ENCODE results near the gene P4HA3. TPM values are rescaled to one million over a fixed set of nuclear protein-coding genes. Genes with fewer than 3 reads are reported as not detected.

P4HA3 gene
- total RNA-seq, 8 experiments from 2014 or later, result 0.25 to 3.5 (median 0.78) TPM

DNA sequence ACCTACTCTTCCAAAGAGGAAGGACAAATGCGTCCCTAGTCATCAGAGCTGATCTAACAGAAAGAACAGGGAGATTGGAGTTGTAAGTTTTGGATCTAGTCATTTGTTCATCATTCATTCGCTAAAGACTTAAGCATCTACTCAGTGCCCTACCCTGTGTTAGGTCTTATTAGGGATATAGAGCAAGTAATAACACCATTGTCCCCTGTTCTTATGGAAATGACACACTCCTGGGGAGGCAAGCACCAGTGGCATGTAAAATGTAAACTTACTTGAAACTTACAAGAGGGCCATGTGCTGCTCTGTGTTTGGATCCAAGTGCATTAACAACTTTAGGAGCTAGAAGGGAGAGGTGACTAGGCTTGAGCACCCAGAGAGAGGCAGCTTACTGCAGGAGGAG, 61.9 kb downstream of the P4HA3 start:
- WGBS, 10 experiments, result 62 to 100% (median 100%) methylated on average over 1 to 2 of the region's 2 CpGs; no CpG with 5 or more reads in 1 of the 10 experiments
- ATAC-seq (replicated peaks in 6 of 8), result no peak
- Histone ChIP-seq H3K4me1 (replicated peaks in 1 of 2) (no peaks in the 10 kb centered on the region), H3K27ac (no peak overlapping the region), H3K4me3 (no peak overlapping the region)
- in situ Hi-C loops (cut with MboI; ENCODE audit: low pct_unique_long_range_greater_than_20kb in 2 of 9, low sequenced_read_pairs in 9 of 9, unreplicated experiment in 9 of 9), result no loop called here

DNA sequence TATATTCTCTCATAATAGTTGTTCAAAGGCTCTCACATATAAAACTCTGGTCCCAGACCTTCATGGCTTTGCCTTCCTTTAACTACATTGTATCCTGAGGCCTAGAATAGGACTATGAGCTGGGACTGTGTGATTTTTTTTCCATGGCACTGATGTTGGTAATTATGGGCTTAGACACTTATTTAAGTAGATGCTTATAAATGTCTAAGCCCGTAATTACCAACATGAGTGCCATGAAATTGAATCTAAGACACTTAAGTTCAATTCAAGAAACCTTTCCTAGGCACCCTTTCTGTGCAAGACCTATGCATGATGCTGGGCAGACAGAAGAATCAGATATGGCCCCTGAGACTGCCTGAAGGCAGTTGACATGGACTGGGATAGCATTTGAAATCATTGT, 63.0 kb downstream of the P4HA3 start:
- no peak overlapping the region for H3K4me3 ChIP-seq
- ATAC-seq (replicated peaks in 6 of 8), result no peak
- WGBS, 10 experiments, result 100% methylated on average over 1 of the region's 1 CpG; no CpG with 5 or more reads in 4 of the 10 experiments
- no peak overlapping the region for H3K27ac ChIP-seq
- no peaks in the 10 kb centered on the region for H3K4me1 ChIP-seq (replicated peaks in 1 of 2)
- in situ Hi-C loops (cut with MboI; ENCODE audit: low pct_unique_long_range_greater_than_20kb in 2 of 9, low sequenced_read_pairs in 9 of 9, unreplicated experiment in 9 of 9), result no loop called here

DNA sequence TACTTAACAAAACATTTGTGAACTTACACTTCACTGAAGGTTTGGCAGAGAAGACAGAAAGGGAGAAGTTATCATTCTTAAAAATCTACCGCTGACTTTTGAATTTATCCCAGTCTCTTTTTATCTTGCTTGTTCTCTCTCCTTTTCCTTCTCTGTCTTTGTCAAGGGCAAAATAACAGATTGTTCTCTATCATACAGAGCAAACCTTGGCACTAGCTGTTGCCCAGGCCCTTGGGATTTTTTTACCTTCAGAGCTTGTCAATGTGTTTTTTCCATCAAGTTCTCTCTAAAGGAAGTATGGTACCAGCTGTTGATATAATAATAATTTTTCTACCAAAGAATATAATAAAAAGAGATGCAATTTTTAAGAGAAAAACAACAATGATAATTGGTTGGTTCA, 73.2 kb downstream of the P4HA3 start:
- 83 to 100% (median 100%) methylated on average over 1 of the region's 1 CpG; no CpG with 5 or more reads in 2 of the 10 experiments for WGBS, 10 experiments

DNA sequence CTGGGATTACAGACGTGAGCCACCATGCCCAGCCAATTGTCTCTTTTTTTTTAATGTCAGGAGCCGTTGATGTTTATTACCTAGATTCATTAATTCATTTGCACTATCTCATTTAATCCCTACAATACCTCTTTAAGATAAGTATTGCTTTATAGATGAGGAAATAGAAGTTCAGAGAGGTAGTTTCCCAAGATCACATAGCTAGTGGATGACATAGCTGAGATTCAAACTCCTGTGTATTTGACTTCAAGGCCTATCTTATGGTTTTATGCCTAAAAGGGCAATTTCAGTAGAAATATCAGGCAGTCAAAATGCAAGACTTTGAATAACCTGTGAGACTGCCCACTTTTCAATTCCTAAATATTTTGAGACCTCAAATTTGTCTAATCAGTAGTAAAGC, 73.9 kb downstream of the P4HA3 start:
- no peak for ATAC-seq (replicated peaks in 6 of 8)
- H3K4me3 ChIP-seq, result no peak overlapping the region
- 57 to 100% (median 75%) methylated on average over 1 to 2 of the region's 2 CpGs; no CpG with 5 or more reads in 5 of the 10 experiments for WGBS, 10 experiments
- no peaks in the 10 kb centered on the region for H3K4me1 ChIP-seq (replicated peaks in 1 of 2)
- in situ Hi-C loops (cut with MboI; ENCODE audit: low pct_unique_long_range_greater_than_20kb in 2 of 9, low sequenced_read_pairs in 9 of 9, unreplicated experiment in 9 of 9), result no loop called here
- no peak overlapping the region for H3K27ac ChIP-seq

More for the DNA sequence above, 73.2 kb downstream of the P4HA3 start:
- ATAC-seq (replicated peaks in 6 of 8), result no peak
- in situ Hi-C loops (cut with MboI; ENCODE audit: low pct_unique_long_range_greater_than_20kb in 2 of 9, low sequenced_read_pairs in 9 of 9, unreplicated experiment in 9 of 9), result no loop called here
- no peaks in the 10 kb centered on the region for H3K4me1 ChIP-seq (replicated peaks in 1 of 2)
- H3K4me3 ChIP-seq, result no peak overlapping the region
- H3K27ac ChIP-seq, result no peak overlapping the region

DNA sequence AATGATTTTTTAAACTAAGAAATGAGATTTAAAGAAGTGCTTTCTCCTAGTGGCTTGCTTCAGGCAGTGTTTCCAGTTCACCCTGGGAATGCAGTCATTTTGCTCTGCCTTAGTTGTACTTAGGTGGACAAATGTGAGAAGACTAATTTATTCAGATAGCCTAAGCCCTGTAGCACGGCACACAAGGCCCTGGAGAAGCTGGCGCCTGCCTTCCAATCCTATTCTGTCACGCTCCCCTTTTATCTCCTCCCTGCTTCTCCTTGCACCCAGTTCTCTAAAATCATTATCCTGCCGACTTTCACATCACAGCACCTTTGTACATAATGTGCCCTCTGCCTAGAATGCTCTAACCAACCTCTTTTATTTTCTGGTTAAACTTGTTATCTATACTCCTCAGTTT, 76.3 kb downstream of the P4HA3 start:
- Histone ChIP-seq H3K4me3 (no peak overlapping the region), H3K27ac (no peak overlapping the region), H3K4me1 (replicated peaks in 1 of 2) (no peaks in the 10 kb centered on the region)
- WGBS, 10 experiments, result 85 to 100% (median 93%) methylated on average over 1 to 4 of the region's 4 CpGs
- in situ Hi-C loops (cut with MboI; ENCODE audit: low pct_unique_long_range_greater_than_20kb in 2 of 9, low sequenced_read_pairs in 9 of 9, unreplicated experiment in 9 of 9), result no loop called here
- ATAC-seq (replicated peaks in 6 of 8), result no peak

DNA sequence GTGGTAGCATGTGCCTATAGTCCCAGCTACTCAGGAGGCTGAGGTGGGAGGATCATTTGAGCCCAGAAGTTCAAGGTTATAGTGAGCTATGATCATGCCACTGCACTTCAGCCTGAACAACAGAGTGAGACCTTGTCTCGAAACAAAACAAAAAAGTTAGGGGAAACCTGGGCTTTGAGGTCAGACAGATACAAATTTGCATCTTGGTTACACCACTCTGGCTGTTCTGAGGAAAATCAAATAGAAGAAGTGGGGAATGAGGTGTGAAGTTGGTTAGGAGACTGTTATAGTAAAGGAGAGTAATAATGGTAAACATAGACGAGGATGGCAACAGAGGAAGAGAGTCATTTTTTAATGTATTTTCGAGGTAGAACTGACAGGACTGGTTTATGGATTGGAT, 77.8 kb downstream of the P4HA3 start:
- H3K4me1 ChIP-seq (replicated peaks in 1 of 2), result no peaks in the 10 kb centered on the region
- no peak for ATAC-seq (replicated peaks in 6 of 8)
- WGBS, 10 experiments, result 68 to 100% (median 86%) methylated on average over 1 to 3 of the region's 3 CpGs
- H3K4me3 ChIP-seq, result no peak overlapping the region
- H3K27ac ChIP-seq, result no peak overlapping the region
- in situ Hi-C loops (cut with MboI; ENCODE audit: low pct_unique_long_range_greater_than_20kb in 2 of 9, low sequenced_read_pairs in 9 of 9, unreplicated experiment in 9 of 9), result no loop called here

DNA sequence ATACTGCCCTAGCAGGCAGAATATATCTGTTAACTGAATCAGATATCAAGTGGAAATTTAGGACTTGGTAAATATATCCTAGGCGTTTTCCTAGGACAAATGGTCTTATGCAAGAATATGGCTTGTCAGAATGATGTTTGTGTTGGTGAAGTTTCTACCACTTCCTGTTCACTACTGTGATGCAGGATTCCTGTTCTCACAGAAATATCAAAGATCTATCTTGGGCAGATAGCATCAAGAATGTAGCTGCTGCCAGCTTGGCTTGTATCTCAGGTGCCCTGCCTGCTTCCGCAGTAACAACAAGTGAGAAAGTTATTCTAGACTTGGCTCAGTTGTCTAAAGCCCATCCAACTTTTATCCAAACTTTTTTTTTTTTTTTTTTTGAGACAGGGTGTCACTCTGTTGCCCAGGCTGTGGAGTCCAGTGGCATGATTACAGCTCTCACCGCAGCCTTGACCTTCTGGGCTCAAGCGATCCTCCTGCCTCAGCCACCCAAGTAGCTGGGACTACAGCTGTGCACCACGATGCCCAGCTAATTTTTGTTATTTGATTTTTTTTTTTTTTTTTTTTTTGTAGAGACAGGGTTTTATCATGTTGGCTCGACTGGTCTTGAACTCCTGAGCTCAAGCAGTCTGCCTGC, 79.0 kb downstream of the P4HA3 start:
- 75 to 100% (median 93%) methylated on average over 3 to 6 of the region's 6 CpGs; no CpG with 5 or more reads in 2 of the 10 experiments for WGBS, 10 experiments
- no peak for ATAC-seq (replicated peaks in 6 of 8)
- H3K4me1 ChIP-seq (replicated peaks in 1 of 2), result no peaks in the 10 kb centered on the region
- H3K4me3 ChIP-seq, result no peak overlapping the region
- in situ Hi-C loops (cut with MboI; ENCODE audit: low pct_unique_long_range_greater_than_20kb in 2 of 9, low sequenced_read_pairs in 9 of 9, unreplicated experiment in 9 of 9), result no loop called here
- H3K27ac ChIP-seq, result no peak overlapping the region

DNA sequence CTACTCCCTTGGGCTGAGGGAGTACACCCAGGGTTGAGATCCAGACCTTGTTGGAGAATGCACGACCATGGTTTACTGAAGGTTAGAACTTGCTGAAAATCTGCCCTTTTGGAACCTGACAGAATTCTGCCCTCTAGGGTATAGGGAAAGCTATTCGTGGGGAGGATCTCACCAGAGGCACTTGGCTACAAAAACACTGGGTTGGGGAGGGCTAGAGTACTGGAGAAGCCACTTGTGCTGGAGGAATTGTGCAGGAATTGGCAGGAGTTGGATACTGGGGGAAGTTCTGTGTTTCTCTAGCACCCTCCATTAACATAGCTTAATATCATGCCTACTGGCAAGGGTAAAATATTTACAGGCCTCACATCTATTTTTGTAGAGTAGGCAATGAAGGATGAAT, 84.5 kb downstream of the P4HA3 start:
- H3K4me1 ChIP-seq (replicated peaks in 1 of 2), result no peaks in the 10 kb centered on the region
- 0 to 100% (median 70%) methylated on average over 1 to 2 of the region's 2 CpGs; no CpG with 5 or more reads in 1 of the 10 experiments for WGBS, 10 experiments
- H3K4me3 ChIP-seq, result no peak overlapping the region
- no peak overlapping the region for H3K27ac ChIP-seq
- in situ Hi-C loops (cut with MboI; ENCODE audit: low pct_unique_long_range_greater_than_20kb in 2 of 9, low sequenced_read_pairs in 9 of 9, unreplicated experiment in 9 of 9), result no loop called here
- ATAC-seq (replicated peaks in 6 of 8), result no peak

DNA sequence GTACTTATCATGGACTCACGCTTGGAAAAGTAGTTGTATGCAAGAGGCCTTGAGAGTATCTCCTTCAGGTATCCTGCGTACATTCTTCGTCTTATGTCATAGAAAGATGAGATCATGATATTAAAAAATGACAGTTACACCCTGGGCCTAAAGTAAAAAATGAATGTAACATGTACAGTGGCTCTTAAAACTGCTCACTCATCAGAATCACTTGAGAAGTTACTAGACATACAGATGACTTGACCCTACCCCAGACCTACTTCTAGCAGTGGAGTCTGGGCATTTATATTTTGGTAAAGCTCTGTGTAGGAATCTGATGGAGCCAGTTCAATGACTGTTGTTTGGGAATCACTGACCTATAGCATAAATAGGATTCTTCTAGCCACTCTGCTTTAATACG, 85.9 kb downstream of the P4HA3 start:
- WGBS, 10 experiments, result 95 to 100% (median 100%) methylated on average over 1 to 4 of the region's 4 CpGs; no CpG with 5 or more reads in 1 of the 10 experiments
- Histone ChIP-seq H3K4me3 (no peak overlapping the region), H3K4me1 (replicated peaks in 1 of 2) (no peaks in the 10 kb centered on the region), H3K27ac (no peak overlapping the region)
- no peak for ATAC-seq (replicated peaks in 6 of 8)
- in situ Hi-C loops (cut with MboI; ENCODE audit: low pct_unique_long_range_greater_than_20kb in 2 of 9, low sequenced_read_pairs in 9 of 9, unreplicated experiment in 9 of 9), result no loop called here

DNA sequence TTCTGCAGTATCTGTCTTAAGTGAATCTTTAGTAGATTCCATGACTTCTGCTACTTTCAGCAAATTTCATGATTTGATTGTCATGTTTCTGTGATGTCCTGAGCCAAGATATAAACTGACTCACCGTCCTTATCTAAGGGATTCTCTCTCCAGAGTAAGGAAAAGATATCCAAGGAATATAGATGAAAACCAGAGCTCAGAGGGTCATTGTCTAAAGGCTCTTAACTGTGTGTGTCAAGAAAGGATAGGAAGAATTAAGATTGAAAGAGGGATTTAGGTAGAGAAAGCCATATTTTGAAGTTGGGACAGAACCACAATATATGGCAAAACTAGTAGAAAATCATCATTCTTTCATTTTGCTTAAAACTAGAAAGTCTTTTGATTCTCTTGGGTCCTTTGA, 89.6 kb downstream of the P4HA3 start:
- no peaks in the 10 kb centered on the region for H3K4me1 ChIP-seq (replicated peaks in 1 of 2)
- H3K4me3 ChIP-seq, result no peak overlapping the region
- WGBS, 10 experiments, result 36 to 100% (median 89%) methylated on average over 1 of the region's 1 CpG; no CpG with 5 or more reads in 3 of the 10 experiments
- H3K27ac ChIP-seq, result no peak overlapping the region
- ATAC-seq (replicated peaks in 6 of 8), result no peak
- in situ Hi-C loops (cut with MboI; ENCODE audit: low pct_unique_long_range_greater_than_20kb in 2 of 9, low sequenced_read_pairs in 9 of 9, unreplicated experiment in 9 of 9), result no loop called here

DNA sequence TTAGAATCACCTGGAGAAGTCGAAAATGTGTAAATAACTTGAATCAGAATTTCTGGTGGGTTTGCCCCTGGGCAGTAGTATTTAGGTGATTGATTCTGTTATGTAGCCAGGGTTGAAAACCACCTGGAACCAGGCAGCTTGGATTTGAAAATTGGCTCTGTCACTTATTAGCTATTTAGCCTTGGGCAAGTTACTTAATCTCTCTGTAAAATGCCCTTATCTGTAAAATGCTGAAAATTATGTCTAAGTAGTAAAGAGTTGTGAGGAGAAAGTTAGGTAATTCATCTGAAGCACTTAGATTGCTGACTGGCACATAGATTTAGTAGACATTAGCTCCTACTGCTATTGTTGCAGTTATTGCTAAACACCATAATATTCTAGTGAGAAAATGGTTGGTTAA, 91.1 kb downstream of the P4HA3 start:
- in situ Hi-C loops (cut with MboI; ENCODE audit: low pct_unique_long_range_greater_than_20kb in 2 of 9, low sequenced_read_pairs in 9 of 9, unreplicated experiment in 9 of 9), result no loop called here
- no peak overlapping the region for H3K27ac ChIP-seq
- H3K4me1 ChIP-seq (replicated peaks in 1 of 2), result no peaks in the 10 kb centered on the region
- H3K4me3 ChIP-seq, result no peak overlapping the region
- ATAC-seq (replicated peaks in 6 of 8), result no peak
- 67 to 100% (median 100%) methylated on average over 1 of the region's 1 CpG; no CpG with 5 or more reads in 5 of the 10 experiments for WGBS, 10 experiments

Other genes with a start within 250 kb of the P4HA3 start
- gene C2CD3, start 140.6 kb downstream of the P4HA3 start, total RNA-seq, result 10 to 100 TPM in 6 of 8 experiments, 1 to 10 TPM in 2; 8.0 to 26.3 (median 15.2) TPM
- gene PPME1, start 140.4 kb downstream of the P4HA3 start, total RNA-seq, result 10 to 100 TPM; 34.9 to 68.7 (median 46.8) TPM
- gene PGM2L1, start 86.8 kb upstream of the P4HA3 start, total RNA-seq, result 10 to 100 TPM in 6 of 8 experiments, 1 to 10 TPM in 2; 1.4 to 82.5 (median 40.4) TPM
- 1 to 10 TPM in 2 of 8 experiments, under 1 TPM in 4, not detected in 2; 0.24 to 1.8 (median 0.67) TPM for gene KCNE3, start 155.9 kb upstream of the P4HA3 start, total RNA-seq
- 1 to 10 TPM; 1.5 to 4.6 (median 2.3) TPM for gene LIPT2, start 182.1 kb upstream of the P4HA3 start, total RNA-seq

All from motor neuron (in vitro differentiated cells).